Nephron progenitor cell (in vitro differentiated cells): Measurements from ENCODE around the gene CDC20.
A peak's percentile ranks its signal among the peaks of the same experiment; 100 is the strongest.

Experiments
- DNase-seq: peaks from one replicate; pipeline ENCODE4 v3.0.0; 2021
- H3K27ac Mint-ChIP-seq: 2 replicates; pipeline ENCODE4 v1.8.0; 2021; ENCODE audit warnings: mild to moderate bottlenecking, moderate library complexity, mixed read lengths
- H3K27me3 Mint-ChIP-seq: 2 replicates; pipeline ENCODE4 v1.8.0; 2021; ENCODE audit warnings: mild to moderate bottlenecking, low read depth, mixed read lengths; ENCODE audit not compliant: poor library complexity
- H3K36me3 Mint-ChIP-seq: 2 replicates; pipeline ENCODE4 v1.8.0; 2021; ENCODE audit warnings: low read depth, mixed read lengths
- H3K4me1 Mint-ChIP-seq: 2 replicates; pipeline ENCODE4 v1.8.0; 2021; ENCODE audit warnings: mixed read lengths
- H3K4me3 Mint-ChIP-seq: 2 replicates; pipeline ENCODE4 v1.8.0; 2021; ENCODE audit warnings: mild to moderate bottlenecking, moderate library complexity, mixed read lengths
- H3K9me3 Mint-ChIP-seq: 2 replicates; pipeline ENCODE4 v1.8.0; 2021; ENCODE audit warnings: mild to moderate bottlenecking, moderate library complexity, mixed read lengths
- TF ChIP-seq, protein P1 (sequence below): fragments of 200-600 bp; sonication (generic); IDR thresholded peaks from 2 replicates; pipeline ENCODE4 v1.5.0; 2021; ENCODE audit warnings: antibody characterized with exemption

The CDC20 gene

GRCh38 chr1:43358746-43359693, at the start of gene CDC20:
Gene CDC20 (plus strand): TSS chr1:43358981. CDS start chr1:43359216, 235 bp downstream.
- TF ChIP-seq, protein P1, sequence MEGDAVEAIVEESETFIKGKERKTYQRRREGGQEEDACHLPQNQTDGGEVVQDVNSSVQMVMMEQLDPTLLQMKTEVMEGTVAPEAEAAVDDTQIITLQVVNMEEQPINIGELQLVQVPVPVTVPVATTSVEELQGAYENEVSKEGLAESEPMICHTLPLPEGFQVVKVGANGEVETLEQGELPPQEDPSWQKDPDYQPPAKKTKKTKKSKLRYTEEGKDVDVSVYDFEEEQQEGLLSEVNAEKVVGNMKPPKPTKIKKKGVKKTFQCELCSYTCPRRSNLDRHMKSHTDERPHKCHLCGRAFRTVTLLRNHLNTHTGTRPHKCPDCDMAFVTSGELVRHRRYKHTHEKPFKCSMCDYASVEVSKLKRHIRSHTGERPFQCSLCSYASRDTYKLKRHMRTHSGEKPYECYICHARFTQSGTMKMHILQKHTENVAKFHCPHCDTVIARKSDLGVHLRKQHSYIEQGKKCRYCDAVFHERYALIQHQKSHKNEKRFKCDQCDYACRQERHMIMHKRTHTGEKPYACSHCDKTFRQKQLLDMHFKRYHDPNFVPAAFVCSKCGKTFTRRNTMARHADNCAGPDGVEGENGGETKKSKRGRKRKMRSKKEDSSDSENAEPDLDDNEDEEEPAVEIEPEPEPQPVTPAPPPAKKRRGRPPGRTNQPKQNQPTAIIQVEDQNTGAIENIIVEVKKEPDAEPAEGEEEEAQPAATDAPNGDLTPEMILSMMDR, result no peak
- peaks cover 34% of the 10 kb centered on the region for H3K36me3 Mint-ChIP-seq
- H3K27me3 Mint-ChIP-seq, result no peaks in the 10 kb centered on the region
- H3K27ac Mint-ChIP-seq, result peak within 1 kb of the TSS; percentile 95
- no peaks in the 10 kb centered on the region for H3K9me3 Mint-ChIP-seq
- peak within 1 kb of the TSS; percentile 91 for H3K4me3 Mint-ChIP-seq
- DNase-seq, result peak; percentile 98
- peaks cover 53% of the 10 kb centered on the region for H3K4me1 Mint-ChIP-seq

DNA sequence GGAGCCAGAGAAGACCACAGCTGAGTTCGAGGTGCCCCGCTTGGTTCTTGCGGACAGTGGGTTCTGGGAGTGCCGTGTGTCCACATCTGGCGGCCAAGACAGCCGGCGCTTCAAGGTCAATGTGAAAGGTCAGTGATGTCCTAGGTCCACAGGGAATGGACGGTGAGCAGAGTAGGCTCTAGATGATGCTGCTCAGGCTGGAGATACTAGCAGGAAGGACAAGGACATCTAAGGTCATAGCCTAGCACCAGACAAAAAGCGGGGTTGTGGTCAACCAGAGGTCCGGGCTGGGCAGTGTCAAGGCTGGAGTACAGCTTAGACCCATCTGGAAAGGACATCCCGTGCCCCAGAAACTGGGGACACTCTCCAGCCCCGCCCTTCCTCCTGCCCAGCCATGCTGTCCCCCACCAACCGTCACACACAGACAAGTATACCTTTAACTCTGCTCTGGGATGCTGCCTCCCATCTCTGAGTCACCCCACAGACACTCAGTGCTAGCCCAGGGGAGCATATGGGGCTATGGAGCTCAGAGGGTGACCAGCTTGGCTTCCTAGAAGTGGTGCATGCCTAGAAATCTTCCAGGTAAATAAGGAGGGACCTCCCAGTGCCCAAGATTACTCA, 49.3 kb upstream of the CDC20 start:
- Mint-ChIP-seq H3K27ac (no peak overlapping the region), H3K27me3 (peaks cover 7% of the 10 kb centered on the region), H3K36me3 (no peaks in the 10 kb centered on the region), H3K4me1 (peaks cover 16% of the 10 kb centered on the region), H3K4me3 (no peak overlapping the region), H3K9me3 (no peaks in the 10 kb centered on the region)
- TF ChIP-seq, protein P1, result no peak
- no peak for DNase-seq

GRCh38 chr1:43311521-43311920, 47.3 kb upstream of the CDC20 start:
- Mint-ChIP-seq H3K4me1 (peaks cover 10% of the 10 kb centered on the region), H3K27me3 (peaks cover 8% of the 10 kb centered on the region), H3K36me3 (no peaks in the 10 kb centered on the region), H3K4me3 (no peak overlapping the region), H3K27ac (peak overlapping the region; percentile 57), H3K9me3 (no peaks in the 10 kb centered on the region)
- no peak for DNase-seq
- TF ChIP-seq, protein P1, result no peak

- Mint-ChIP-seq H3K36me3 (no peaks in the 10 kb centered on the region), H3K4me1 (peaks cover 15% of the 10 kb centered on the region), H3K27ac (no peak overlapping the region), H3K9me3 (no peaks in the 10 kb centered on the region), H3K4me3 (no peak overlapping the region), H3K27me3 (peaks cover 8% of the 10 kb centered on the region)
- TF ChIP-seq, protein P1, result no peak
- DNase-seq, result no peak
Measured at GRCh38 chr1:43312212-43312623, 46.6 kb upstream of the CDC20 start.

DNA sequence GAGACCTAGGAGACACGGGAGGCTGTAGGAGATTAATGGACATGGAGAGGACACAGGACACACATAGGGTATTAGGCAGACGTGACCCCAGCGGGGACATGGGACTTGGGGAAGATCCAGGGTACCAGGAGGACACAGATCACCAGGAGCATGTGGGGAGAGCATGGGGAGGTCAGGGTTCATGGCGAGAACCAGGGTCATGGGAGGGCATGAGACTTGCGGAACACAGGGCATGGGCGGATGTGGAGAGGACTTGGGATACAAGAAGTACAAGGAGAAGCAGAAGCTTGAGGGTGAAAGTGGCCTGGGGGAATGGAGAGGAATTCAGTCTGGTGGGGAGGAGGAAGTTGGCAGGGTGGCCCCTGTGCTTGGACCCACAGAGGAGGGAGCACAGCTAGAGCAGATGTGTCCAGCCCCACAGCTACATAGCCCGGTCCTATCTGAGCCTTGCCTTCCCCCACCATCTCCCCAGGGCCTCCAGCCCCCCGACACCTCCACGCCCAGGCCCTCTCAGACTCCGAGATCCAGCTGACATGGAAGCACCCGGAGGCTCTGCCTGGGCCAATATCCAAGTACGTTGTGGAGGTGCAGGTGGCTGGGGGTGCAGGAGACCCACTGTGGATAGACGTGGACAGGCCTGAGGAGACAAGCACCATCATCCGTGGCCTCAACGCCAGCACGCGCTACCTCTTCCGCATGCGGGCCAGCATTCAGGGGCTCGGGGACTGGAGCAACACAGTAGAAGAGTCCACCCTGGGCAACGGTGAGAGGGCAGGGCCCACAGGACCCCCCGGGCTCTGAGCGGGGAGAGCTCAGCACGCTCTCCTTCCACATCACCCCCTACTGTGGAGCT, 45.9 kb upstream of the CDC20 start:
- Mint-ChIP-seq H3K36me3 (no peaks in the 10 kb centered on the region), H3K4me1 (peaks cover 21% of the 10 kb centered on the region), H3K9me3 (no peaks in the 10 kb centered on the region), H3K4me3 (no peak overlapping the region), H3K27ac (peak overlapping the region; percentile 57), H3K27me3 (peaks cover 8% of the 10 kb centered on the region)
- TF ChIP-seq, protein P1, result no peak
- DNase-seq, result no peak
